Measurements from ENCODE around the gene ZNF491. TPM values are rescaled to one million over a fixed set of nuclear protein-coding genes. Genes with fewer than 3 reads are reported as not detected.

Gene ZNF491
- total RNA-seq, 1 donor from 2014 or later, result 1.7 TPM

GRCh38 chr19:11759805-11760204, 38.5 kb upstream of the ZNF491 start:
- ChIA-PET CTCF (no interaction called here), POLR2A (no interaction called here)
- TF ChIP-seq CTCF (IDR thresholded peaks at IDR 0.05), result no peak
- Mint-ChIP-seq H3K4me3 (no peak overlapping the region), H3K9me3 (peaks cover 36% of the 10 kb centered on the region), H3K27me3 (peaks cover 11% of the 10 kb centered on the region), H3K4me1 (no peaks in the 10 kb centered on the region), H3K27ac (no peak overlapping the region), H3K36me3 (ENCODE audit: low read depth) (no peaks in the 10 kb centered on the region)
- ATAC-seq (ENCODE audit: low read depth) (no peak), DNase-seq (no peak)
- intact Hi-C loops (cut with micrococcal nuclease), result no loop called here

GRCh38 chr19:11763117-11763516, 35.2 kb upstream of the ZNF491 start:
- ChIA-PET POLR2A (interaction anchor here (0.7 kb wide), 1 partner anchor 49 kb away, joined by 5 read pairs; no protein-coding TSS in a partner anchor), CTCF (no interaction called here)
- DNase-seq, result no peak
- intact Hi-C loops (cut with micrococcal nuclease), result no loop called here
- H3K36me3 Mint-ChIP-seq (ENCODE audit: low read depth), result peaks cover 8% of the 10 kb centered on the region
- no peak overlapping the region for H3K4me3 Mint-ChIP-seq
- H3K4me1 Mint-ChIP-seq, result peaks cover 14% of the 10 kb centered on the region
- no peak for TF ChIP-seq CTCF (IDR thresholded peaks at IDR 0.05)
- peaks cover 18% of the 10 kb centered on the region for H3K9me3 Mint-ChIP-seq
- no peak for ATAC-seq (ENCODE audit: low read depth)
- peaks cover 7% of the 10 kb centered on the region for H3K27me3 Mint-ChIP-seq
- no peak overlapping the region for H3K27ac Mint-ChIP-seq

- Mint-ChIP-seq H3K4me1 (peaks cover 19% of the 10 kb centered on the region), H3K9me3 (peaks cover 18% of the 10 kb centered on the region), H3K27ac (no peak overlapping the region), H3K4me3 (no peak overlapping the region), H3K36me3 (ENCODE audit: low read depth) (peaks cover 10% of the 10 kb centered on the region), H3K27me3 (peaks cover 7% of the 10 kb centered on the region)
- POLR2A ChIA-PET, result interaction anchor here (0.7 kb wide), 1 partner anchor 48 kb away, joined by 5 read pairs; no protein-coding TSS in a partner anchor
- no peak for TF ChIP-seq CTCF (IDR thresholded peaks at IDR 0.05)
- CTCF ChIA-PET, result no interaction called here
- intact Hi-C loops (cut with micrococcal nuclease), result no loop called here
- DNase-seq (no peak), ATAC-seq (ENCODE audit: low read depth) (no peak)
Observed at GRCh38 chr19:11763611-11764010, 34.7 kb upstream of the ZNF491 start.

- peak; percentile 95 for ATAC-seq (ENCODE audit: low read depth)
- H3K27ac Mint-ChIP-seq, result peak within 1 kb of the TSS; percentile 96
- DNase-seq, result peak; percentile 87
- H3K27me3 Mint-ChIP-seq, result peaks cover 2% of the 10 kb centered on the region
- peaks cover 25% of the 10 kb centered on the region for H3K4me1 Mint-ChIP-seq
- peaks cover 39% of the 10 kb centered on the region for H3K9me3 Mint-ChIP-seq
- ChIA-PET POLR2A (interaction anchor here (0.6 to 1.9 kb wide), 23 partner anchors 10 to 1948 kb away, joined by 3 to 11 read pairs (median 4); partner anchors contain the start of genes ELOF1, FBXL12, ZNF136 and ZNF439), CTCF (interaction anchor here (0.7 to 1.4 kb wide), 3 partner anchors 23 to 116 kb away, joined by 3 to 6 read pairs (median 3); no protein-coding TSS in a partner anchor)
- H3K4me3 Mint-ChIP-seq, result peak within 1 kb of the TSS; percentile 99
- TF ChIP-seq CTCF (IDR thresholded peaks at IDR 0.05), result no peak
- peaks cover 35% of the 10 kb centered on the region for H3K36me3 Mint-ChIP-seq (ENCODE audit: low read depth)
- intact Hi-C loops (cut with micrococcal nuclease), result loop anchor here (1.0 kb wide), 3 partner anchors 28 to 45 kb away; partner anchors contain the start of gene ZNF491
Observed at GRCh38 chr19:11766597-11767591, 31.4 kb upstream of the ZNF491 start, which contains the start of gene ZNF441. Gene ZNF441 (plus strand): TSS chr19:11767000. CDS start chr19:11767194, 194 bp downstream.
